Measurements from ENCODE around the gene CCDC85B. TPM values are rescaled to one million over a fixed set of nuclear protein-coding genes. Genes with fewer than 3 reads are reported as not detected.

Gene CCDC85B
- total RNA-seq, 1 experiment from 2014 or later = 26.6 TPM

DNA sequence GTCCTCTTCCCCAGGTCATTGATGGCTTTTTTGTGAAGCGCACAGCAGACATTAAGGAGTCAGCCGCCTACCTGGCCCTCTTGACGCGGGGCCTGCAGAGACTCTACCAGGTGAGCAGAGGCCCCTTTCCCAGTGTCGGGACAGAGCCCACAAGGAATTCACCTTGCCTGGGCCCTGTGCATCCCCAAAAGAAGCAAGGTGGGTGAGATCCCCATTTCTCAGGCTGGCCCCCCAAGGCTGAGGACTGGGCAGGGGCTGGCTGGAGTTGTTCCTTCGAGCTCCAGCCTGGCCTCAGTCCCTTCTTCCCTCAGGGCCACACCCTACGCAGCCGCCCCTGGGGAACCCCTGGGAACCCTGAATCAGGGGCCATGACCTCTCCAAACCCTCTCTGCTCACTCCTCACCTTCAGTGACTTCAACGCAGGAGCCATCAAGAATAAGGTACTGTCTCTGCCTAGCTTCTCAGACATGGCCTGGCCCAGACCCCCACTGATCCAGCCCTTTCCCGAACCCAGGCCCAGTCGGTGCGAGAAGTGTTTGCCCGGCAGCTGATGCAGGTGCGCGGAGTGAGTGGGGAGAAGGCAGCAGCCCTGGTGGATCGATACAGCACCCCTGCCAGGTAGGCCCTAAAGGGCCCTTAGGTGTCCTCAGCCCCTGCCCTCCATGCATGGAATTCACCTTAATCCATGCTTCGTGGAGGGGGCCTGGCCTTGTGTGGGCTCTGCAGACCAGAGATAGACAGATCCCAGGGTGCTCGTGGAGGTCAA is 25.6 kb upstream of the CCDC85B start:
- Mint-ChIP-seq H3K4me3 (ENCODE audit: low read depth, unreplicated experiment) (no peak overlapping the region), H3K27me3 (ENCODE audit: unreplicated experiment) (peaks cover 7% of the 10 kb centered on the region), H3K36me3 (ENCODE audit: insufficient read depth, unreplicated experiment) (peaks cover 67% of the 10 kb centered on the region), H3K27ac (ENCODE audit: unreplicated experiment) (no peak overlapping the region), H3K9me3 (ENCODE audit: low read depth, unreplicated experiment) (no peaks in the 10 kb centered on the region), H3K4me1 (ENCODE audit: low read depth, unreplicated experiment) (peaks cover 5% of the 10 kb centered on the region)
- no peak for DNase-seq
- TF ChIP-seq, protein P1, sequence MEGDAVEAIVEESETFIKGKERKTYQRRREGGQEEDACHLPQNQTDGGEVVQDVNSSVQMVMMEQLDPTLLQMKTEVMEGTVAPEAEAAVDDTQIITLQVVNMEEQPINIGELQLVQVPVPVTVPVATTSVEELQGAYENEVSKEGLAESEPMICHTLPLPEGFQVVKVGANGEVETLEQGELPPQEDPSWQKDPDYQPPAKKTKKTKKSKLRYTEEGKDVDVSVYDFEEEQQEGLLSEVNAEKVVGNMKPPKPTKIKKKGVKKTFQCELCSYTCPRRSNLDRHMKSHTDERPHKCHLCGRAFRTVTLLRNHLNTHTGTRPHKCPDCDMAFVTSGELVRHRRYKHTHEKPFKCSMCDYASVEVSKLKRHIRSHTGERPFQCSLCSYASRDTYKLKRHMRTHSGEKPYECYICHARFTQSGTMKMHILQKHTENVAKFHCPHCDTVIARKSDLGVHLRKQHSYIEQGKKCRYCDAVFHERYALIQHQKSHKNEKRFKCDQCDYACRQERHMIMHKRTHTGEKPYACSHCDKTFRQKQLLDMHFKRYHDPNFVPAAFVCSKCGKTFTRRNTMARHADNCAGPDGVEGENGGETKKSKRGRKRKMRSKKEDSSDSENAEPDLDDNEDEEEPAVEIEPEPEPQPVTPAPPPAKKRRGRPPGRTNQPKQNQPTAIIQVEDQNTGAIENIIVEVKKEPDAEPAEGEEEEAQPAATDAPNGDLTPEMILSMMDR (IDR thresholded peaks at IDR 0.05; ENCODE audit: unreplicated experiment) = no peak
- intact Hi-C loops (cut with micrococcal nuclease; ENCODE audit: unreplicated experiment) = no loop called here
- CTCF ChIA-PET = no interaction called here
- BruUV-seq (replicated peaks) = no TSS peak

DNA sequence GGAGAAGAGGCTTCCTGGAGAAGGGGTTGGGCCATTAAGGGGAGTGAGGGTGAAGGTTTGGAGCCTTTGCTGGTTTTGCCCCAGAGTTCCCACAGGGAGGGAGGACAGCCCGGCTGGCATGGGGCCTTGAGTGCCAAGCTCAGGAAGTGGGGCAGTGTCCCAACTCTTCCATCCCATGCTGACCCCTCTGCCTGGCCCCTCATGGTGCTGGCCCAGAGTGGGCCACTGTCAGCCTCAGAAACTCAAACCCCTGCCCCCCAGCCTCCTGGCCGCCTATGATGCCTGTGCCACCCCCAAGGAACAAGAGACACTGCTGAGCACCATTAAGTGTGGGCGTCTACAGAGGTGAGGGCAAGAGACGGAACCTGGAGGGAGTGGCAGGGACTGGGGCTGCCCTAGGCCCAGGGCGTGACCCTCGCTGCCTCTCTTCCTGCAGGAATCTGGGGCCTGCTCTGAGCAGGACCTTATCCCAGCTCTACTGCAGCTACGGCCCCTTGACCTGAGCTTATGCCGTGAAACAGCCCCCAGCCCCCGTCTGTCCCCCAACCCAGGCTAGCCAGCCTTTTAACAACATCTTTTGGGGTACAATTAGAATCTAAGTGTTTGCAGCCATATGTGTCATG is 24.8 kb upstream of the CCDC85B start:
- DNase-seq = no peak
- TF ChIP-seq, protein P1 (IDR thresholded peaks at IDR 0.05; ENCODE audit: unreplicated experiment) = no peak
- Mint-ChIP-seq H3K27me3 (ENCODE audit: unreplicated experiment) (peaks cover 15% of the 10 kb centered on the region), H3K4me1 (ENCODE audit: low read depth, unreplicated experiment) (no peaks in the 10 kb centered on the region), H3K4me3 (ENCODE audit: low read depth, unreplicated experiment) (no peak overlapping the region), H3K36me3 (ENCODE audit: insufficient read depth, unreplicated experiment) (peaks cover 62% of the 10 kb centered on the region), H3K9me3 (ENCODE audit: low read depth, unreplicated experiment) (no peaks in the 10 kb centered on the region), H3K27ac (ENCODE audit: unreplicated experiment) (no peak overlapping the region)
- intact Hi-C loops (cut with micrococcal nuclease; ENCODE audit: unreplicated experiment) = no loop called here
- CTCF ChIA-PET = no interaction called here
- no TSS peak for BruUV-seq (replicated peaks)

DNA sequence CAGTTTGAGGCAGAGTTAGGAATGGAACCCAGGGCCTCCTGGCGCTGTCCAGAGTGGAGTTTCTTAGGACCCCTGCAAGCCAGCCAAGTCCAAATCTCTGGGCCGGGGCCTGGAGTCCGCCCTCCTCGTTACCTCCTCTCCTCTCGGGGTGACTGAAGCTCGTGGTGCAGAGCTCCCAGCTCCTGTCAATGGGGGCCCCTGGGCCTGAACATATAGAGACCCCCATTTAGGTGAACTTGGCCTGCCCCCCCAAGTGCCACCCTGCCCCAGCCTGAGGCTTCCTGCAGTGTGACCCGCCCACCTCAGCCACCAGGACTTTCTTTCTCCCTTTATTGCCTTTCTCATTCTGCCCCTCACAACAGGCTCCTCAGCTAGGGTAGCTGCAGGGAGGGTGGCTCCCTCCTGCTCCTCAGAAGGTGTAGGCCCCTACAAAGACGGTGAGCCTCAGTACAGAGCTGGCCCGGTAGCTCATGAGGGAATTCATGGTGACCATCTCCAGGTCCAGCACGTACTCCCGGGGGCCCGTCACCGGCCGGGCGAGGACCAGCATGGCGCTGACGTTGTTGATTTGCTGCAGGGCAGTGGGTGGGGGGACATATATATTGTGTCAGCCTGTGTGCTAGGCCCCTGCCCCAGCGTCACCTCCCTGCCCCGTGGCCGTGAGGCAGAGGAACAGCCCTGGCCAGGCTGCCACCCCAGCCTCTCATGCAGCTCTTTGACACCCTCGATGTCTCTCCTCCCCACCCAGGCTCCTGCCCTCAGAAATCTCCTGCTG is 23.8 kb upstream of the CCDC85B start:
- no TSS peak for BruUV-seq (replicated peaks)
- H3K36me3 Mint-ChIP-seq (ENCODE audit: insufficient read depth, unreplicated experiment) = peaks cover 52% of the 10 kb centered on the region
- no peaks in the 10 kb centered on the region for H3K9me3 Mint-ChIP-seq (ENCODE audit: low read depth, unreplicated experiment)
- TF ChIP-seq, protein P1 (IDR thresholded peaks at IDR 0.05; ENCODE audit: unreplicated experiment) = no peak
- intact Hi-C loops (cut with micrococcal nuclease; ENCODE audit: unreplicated experiment) = no loop called here
- peaks cover 15% of the 10 kb centered on the region for H3K27me3 Mint-ChIP-seq (ENCODE audit: unreplicated experiment)
- H3K4me3 Mint-ChIP-seq (ENCODE audit: low read depth, unreplicated experiment) = no peak overlapping the region
- DNase-seq = no peak
- no peak overlapping the region for H3K27ac Mint-ChIP-seq (ENCODE audit: unreplicated experiment)
- no peaks in the 10 kb centered on the region for H3K4me1 Mint-ChIP-seq (ENCODE audit: low read depth, unreplicated experiment)
- CTCF ChIA-PET = no interaction called here

DNA sequence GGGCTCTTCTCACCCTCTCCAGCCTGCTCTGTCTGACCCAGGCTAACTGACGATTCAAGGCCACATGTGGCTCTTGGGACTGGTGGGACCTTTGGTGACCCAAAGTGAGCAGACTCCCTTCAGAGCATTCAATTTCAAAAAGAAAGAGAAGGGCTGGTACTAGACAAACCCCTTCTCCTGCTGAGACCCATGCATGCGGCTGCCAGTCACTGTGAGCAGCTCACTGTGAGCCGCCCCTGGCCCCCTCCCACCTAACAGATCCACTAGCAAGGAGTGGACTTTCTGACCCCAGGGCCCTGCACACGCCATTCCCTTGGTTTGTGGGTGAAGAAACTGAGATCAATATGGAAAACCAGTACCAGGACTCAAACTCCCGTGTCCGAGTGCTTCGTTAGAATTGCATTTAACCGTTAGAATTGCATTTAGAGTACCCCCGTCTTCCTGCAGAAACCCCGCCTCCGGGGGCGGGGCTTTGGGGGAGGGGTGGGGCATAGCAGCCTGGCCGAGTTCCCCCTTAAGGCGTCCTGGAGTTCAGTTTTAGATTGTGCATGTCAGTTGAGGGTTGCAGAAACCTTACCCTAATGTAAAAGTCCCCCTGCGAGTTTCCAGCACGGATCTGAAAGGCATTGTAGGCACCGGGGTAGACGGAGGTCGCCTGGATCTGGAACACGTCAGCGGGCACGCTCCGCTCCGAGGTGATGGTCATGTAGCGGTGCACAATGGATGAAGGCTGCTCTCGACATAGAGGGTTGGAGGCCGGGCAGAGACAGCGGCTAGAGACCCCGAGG is 23.0 kb upstream of the CCDC85B start:
- no peak for DNase-seq
- BruUV-seq (replicated peaks) = no TSS peak
- Mint-ChIP-seq H3K36me3 (ENCODE audit: insufficient read depth, unreplicated experiment) (peaks cover 44% of the 10 kb centered on the region), H3K27me3 (ENCODE audit: unreplicated experiment) (peaks cover 17% of the 10 kb centered on the region), H3K9me3 (ENCODE audit: low read depth, unreplicated experiment) (no peaks in the 10 kb centered on the region), H3K4me1 (ENCODE audit: low read depth, unreplicated experiment) (no peaks in the 10 kb centered on the region), H3K27ac (ENCODE audit: unreplicated experiment) (no peak overlapping the region), H3K4me3 (ENCODE audit: low read depth, unreplicated experiment) (no peak overlapping the region)
- CTCF ChIA-PET = no interaction called here
- TF ChIP-seq, protein P1 (IDR thresholded peaks at IDR 0.05; ENCODE audit: unreplicated experiment) = no peak
- intact Hi-C loops (cut with micrococcal nuclease; ENCODE audit: unreplicated experiment) = no loop called here

Measured in Calu3 (cell line).